DOHH2 (cell line): Measurements from ENCODE around the gene ZNF213.

Experiments used
- H3F3A ChIP-seq: fragments of 200-600 bp; sonication (generic), shearing (Covaris generic); 2 replicates; pipeline ENCODE4 v1.6.0; 2016; ENCODE audit warnings: antibody characterized with exemption, mild to moderate bottlenecking; ENCODE audit not compliant: control insufficient read depth, insufficient read depth
- H3K27ac ChIP-seq: fragments of 200-600 bp; sonication (generic); 2 replicates; pipeline ENCODE4 v1.5.1; 2014; ENCODE audit warnings: low read depth, mild to moderate bottlenecking, low read length, moderate library complexity
- H3K27me3 ChIP-seq: fragments of 200-600 bp; sonication (generic); 2 replicates; pipeline ENCODE4 v1.6.1; 2014; ENCODE audit warnings: mild to moderate bottlenecking, low read length, mixed read lengths; ENCODE audit not compliant: control insufficient read depth
- H3K36me3 ChIP-seq: fragments of 200-600 bp; sonication (generic); 2 replicates; pipeline ENCODE4 v1.6.1; 2014; ENCODE audit warnings: mild to moderate bottlenecking, low read length, moderate library complexity, mixed read lengths; ENCODE audit not compliant: control insufficient read depth
- H3K4me1 ChIP-seq: fragments of 200-600 bp; sonication (generic); 2 replicates; pipeline ENCODE4 v1.6.1; 2014; ENCODE audit warnings: mild to moderate bottlenecking, low read length, mixed read lengths; ENCODE audit not compliant: control insufficient read depth
- H3K4me2 ChIP-seq: fragments of 200-600 bp; sonication (generic); 2 replicates; pipeline ENCODE4 v1.6.0; 2014; ENCODE audit warnings: mild to moderate bottlenecking, low read length, moderate library complexity
- H3K4me3 ChIP-seq: fragments of 200-600 bp; sonication (generic); 2 replicates; pipeline ENCODE4 v1.5.1; 2014; ENCODE audit warnings: mild to moderate bottlenecking, low read length, mixed read lengths
- H3K79me2 ChIP-seq: fragments of 200-600 bp; sonication (generic); 2 replicates; pipeline ENCODE4 v1.6.1; 2014; ENCODE audit warnings: mild to moderate bottlenecking, low read length, mixed read lengths; ENCODE audit not compliant: control insufficient read depth
- H3K9me2 ChIP-seq: fragments of 200-600 bp; sonication (generic); replicated peaks from 2 replicates; pipeline ENCODE4 v1.6.1; 2014; ENCODE audit warnings: mild to moderate bottlenecking, low read length, mixed read lengths; ENCODE audit not compliant: control insufficient read depth
- H3K9me3 ChIP-seq: fragments of 200-600 bp; sonication (generic); 2 replicates; pipeline ENCODE4 v1.6.1; 2014; ENCODE audit warnings: antibody characterized with exemption, low read length, mixed read lengths; ENCODE audit not compliant: control insufficient read depth, insufficient read depth
- H4K20me1 ChIP-seq: fragments of 200-600 bp; sonication (generic); 2 replicates; pipeline ENCODE4 v1.6.0; 2014; ENCODE audit warnings: low read depth, mild to moderate bottlenecking, antibody characterized with exemption, low read length, moderate library complexity; ENCODE audit not compliant: control insufficient read depth, insufficient read depth
- EZH2phosphoT487 ChIP-seq: fragments of 200-600 bp; sonication (generic); IDR thresholded peaks from 2 replicates; pipeline ENCODE4 v1.6.1; 2017; ENCODE audit warnings: borderline replicate concordance, mild to moderate bottlenecking, antibody characterized with exemption, low read length, moderate library complexity, mixed read lengths
- TF ChIP-seq, protein P1 (sequence below): fragments of 200-600 bp; sonication (generic); IDR thresholded peaks from one replicate; pipeline ENCODE4 v1.5.1; 2014; ENCODE audit warnings: antibody characterized with exemption, mild to moderate bottlenecking, low read depth, low read length; ENCODE audit not compliant: poor library complexity, severe bottlenecking

Gene ZNF213

DNA sequence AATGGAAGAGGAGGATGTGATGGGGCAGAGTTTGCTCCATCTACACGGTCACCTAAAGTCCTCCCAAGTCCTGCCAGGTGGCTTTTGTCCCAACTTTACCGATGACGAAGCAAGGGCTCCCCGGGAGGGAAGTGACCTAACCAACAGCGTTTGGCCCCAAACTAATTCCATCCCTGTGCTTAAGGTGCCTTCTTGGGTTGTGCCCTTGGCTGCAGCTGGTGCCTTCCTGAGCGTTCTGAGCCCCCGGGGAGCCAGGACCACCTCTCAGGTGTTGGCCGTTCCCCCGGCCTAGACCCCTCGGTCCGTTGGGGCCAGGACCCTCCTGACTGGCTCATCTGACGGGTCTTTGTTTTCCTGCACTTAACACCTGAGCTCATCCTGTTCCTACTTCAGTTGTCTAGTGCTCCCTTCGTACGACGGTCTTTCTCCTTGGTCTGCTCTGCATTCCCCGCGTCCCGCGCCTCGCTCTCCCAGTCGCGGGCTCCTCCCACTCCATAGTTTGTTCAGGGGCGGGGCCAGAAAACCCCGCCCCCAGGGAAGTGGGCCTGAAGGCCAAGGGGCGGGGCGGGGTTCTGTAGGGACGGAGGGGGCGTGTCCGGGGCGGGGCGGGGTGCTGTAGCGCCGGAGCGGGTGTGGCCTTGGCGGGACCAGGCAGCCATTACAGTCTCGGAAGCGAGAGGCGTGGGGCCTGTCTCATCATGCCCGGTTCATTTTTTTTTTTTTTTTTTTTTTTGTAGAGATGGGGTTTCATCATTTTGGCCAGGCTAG lies 34.9 kb upstream of the ZNF213 start:
- no peaks in the 10 kb centered on the region for H3K79me2 ChIP-seq
- H3K4me2 ChIP-seq, result peak overlapping the region; percentile 84
- no peaks in the 10 kb centered on the region for H3K9me3 ChIP-seq
- H4K20me1 ChIP-seq, result no peaks in the 10 kb centered on the region
- H3K4me1 ChIP-seq, result peaks cover 33% of the 10 kb centered on the region
- no peaks in the 10 kb centered on the region for H3K9me2 ChIP-seq
- no peaks in the 10 kb centered on the region for H3K36me3 ChIP-seq
- H3K4me3 ChIP-seq, result peak overlapping the region; percentile 64
- H3K27ac ChIP-seq, result no peak overlapping the region
- no peak for TF ChIP-seq EZH2phosphoT487
- TF ChIP-seq, protein P1, sequence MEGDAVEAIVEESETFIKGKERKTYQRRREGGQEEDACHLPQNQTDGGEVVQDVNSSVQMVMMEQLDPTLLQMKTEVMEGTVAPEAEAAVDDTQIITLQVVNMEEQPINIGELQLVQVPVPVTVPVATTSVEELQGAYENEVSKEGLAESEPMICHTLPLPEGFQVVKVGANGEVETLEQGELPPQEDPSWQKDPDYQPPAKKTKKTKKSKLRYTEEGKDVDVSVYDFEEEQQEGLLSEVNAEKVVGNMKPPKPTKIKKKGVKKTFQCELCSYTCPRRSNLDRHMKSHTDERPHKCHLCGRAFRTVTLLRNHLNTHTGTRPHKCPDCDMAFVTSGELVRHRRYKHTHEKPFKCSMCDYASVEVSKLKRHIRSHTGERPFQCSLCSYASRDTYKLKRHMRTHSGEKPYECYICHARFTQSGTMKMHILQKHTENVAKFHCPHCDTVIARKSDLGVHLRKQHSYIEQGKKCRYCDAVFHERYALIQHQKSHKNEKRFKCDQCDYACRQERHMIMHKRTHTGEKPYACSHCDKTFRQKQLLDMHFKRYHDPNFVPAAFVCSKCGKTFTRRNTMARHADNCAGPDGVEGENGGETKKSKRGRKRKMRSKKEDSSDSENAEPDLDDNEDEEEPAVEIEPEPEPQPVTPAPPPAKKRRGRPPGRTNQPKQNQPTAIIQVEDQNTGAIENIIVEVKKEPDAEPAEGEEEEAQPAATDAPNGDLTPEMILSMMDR, result no peak
- H3F3A ChIP-seq, result peaks cover 5% of the 10 kb centered on the region; the same call in 1 of the 2 replicates
- H3K27me3 ChIP-seq, result peaks cover 3% of the 10 kb centered on the region; the same call in 1 of the 2 replicates

DNA sequence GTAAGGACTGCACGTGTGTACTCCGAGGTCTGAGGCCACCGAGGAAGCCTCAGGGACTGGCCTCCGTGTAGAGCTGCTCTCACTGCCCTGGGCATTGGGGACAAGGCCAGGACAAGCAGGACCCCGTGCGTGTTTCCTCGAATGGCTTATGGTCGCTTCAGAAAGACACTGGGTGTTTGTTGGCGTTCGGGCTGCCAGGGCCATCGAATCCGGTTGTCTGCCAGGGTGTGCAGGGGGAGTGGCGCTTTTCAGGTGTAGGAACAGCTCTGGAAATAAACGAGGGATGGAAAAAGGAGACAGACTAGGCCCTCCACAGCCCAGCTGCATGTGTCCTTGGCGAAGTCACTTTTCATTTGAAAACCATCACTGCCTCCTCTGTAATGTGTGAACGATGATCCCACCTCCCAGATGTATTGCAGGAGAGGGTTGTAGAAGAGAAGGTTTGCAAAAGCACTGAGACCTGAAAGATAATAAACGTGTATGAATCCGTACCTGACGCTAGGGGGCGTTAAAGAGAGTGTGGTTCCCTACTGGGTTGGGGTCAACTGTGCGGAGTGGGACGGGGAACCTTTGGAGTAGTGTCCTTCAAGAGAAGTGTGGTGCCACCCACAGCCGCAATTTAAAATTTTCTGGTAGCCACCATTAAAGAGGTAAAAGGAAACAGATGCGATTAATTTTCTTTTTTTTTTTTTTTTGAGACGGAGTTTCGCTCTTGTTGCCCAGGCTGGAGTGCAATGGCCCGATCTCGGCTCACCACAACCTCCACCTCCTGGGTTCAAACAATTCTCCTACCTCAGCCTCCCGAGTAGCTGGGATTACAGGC lies 33.6 kb upstream of the ZNF213 start:
- no peaks in the 10 kb centered on the region for H3K36me3 ChIP-seq
- H3K4me2 ChIP-seq, result peak overlapping the region; percentile 84
- no peaks in the 10 kb centered on the region for H4K20me1 ChIP-seq
- no peak overlapping the region; the same call in 1 of the 2 replicates for H3K4me3 ChIP-seq
- H3K27me3 ChIP-seq, result peaks cover 3% of the 10 kb centered on the region; the same call in 1 of the 2 replicates
- no peaks in the 10 kb centered on the region for H3K9me3 ChIP-seq
- H3K27ac ChIP-seq, result no peak overlapping the region
- no peaks in the 10 kb centered on the region for H3K9me2 ChIP-seq
- H3K79me2 ChIP-seq, result no peaks in the 10 kb centered on the region
- TF ChIP-seq, protein P1, result peak; percentile 79
- TF ChIP-seq EZH2phosphoT487, result no peak
- H3K4me1 ChIP-seq, result peaks cover 33% of the 10 kb centered on the region
- H3F3A ChIP-seq, result peaks cover 5% of the 10 kb centered on the region; the same call in 1 of the 2 replicates

DNA sequence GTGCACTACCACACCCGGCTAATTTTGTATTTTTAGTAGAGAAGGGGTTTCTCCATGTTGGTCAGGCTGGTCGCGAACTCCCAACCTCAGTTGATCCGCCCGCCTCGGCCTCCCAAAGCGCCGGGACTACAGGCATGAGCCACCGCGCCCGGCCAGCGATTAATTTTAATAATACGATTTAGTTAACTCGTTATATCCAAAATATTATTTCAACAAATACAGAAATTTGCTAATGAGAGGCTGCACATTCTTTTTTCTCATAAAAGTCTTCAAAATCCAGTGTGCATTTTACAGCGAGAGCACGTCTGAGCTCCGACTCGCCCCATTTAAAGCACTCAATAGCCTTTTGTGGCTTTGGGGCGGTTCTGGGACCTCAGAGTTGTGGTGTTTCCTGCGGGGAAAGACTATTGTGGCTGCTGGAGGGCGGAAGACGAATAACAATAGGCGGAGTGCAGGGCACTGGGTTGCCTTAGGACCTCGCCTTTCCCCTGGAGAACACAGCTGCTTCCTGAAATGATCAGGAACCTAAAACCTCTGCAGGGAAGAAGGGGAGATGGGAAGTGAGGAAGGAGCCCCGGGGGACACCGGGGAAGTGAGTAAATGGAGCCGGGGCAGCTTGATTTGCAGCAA lies 32.9 kb upstream of the ZNF213 start:
- Histone ChIP-seq H3K4me1 (peaks cover 36% of the 10 kb centered on the region), H3K4me2 (no peak overlapping the region), H3K9me2 (no peaks in the 10 kb centered on the region), H3K9me3 (no peaks in the 10 kb centered on the region), H3K36me3 (no peaks in the 10 kb centered on the region), H3K27ac (no peak overlapping the region), H3F3A (peaks cover 5% of the 10 kb centered on the region; the same call in 1 of the 2 replicates), H3K27me3 (peaks cover 3% of the 10 kb centered on the region; the same call in 1 of the 2 replicates), H3K79me2 (no peaks in the 10 kb centered on the region), H3K4me3 (no peak overlapping the region), H4K20me1 (no peaks in the 10 kb centered on the region)
- TF ChIP-seq EZH2phosphoT487, result no peak
- TF ChIP-seq, protein P1, result no peak
